CD4-positive, alpha-beta T cell treated with Interleukin-4 for 4 hours (primary cell): ENCODE data around the gene NKAIN4.
"Not testable (repeated sequence)": the region's sequence is repeated elsewhere in the genome, so short reads cannot be mapped to it uniquely, and the experiment has no call there.

Experiments used
- DNase-seq: peaks from one replicate; pipeline ENCODE4 v3.0.0-alpha.2; 2020

Gene NKAIN4

DNA sequence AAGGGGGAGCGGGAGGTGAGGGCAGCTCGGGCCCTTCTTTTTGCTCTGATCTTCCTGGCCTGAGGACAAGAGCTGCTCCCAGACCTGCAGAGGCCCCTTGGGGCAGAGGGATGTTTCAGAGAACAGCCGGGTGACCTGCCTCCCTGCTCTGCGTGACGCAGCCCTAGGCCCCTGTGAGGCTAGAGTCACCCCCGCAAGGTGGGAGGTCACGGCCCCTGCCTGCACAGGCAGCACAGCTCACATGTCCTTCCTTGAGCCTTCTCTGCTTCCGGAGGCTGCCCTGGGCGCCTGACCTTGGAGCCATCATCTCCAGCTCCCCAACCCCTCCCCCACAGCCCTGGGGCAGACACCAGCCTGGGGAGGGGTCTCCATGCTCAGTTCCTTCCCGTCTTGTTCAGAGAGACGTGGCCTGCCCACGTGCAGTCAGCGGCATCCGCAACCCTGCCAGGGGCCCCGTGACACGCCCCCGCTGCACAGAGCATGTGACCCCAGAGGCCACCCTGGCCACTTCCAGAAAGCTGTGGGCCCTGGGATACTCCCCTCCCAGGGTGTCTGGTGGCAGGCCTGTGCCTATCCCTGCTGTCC, 18.8 kb downstream of the NKAIN4 start, which contains the start of gene BIRC7:
BIRC7 (plus strand) TSS at position 507 of the 585 bp plus-strand sequence. CDS start 192 bp downstream, outside the sequence.
- no peak for DNase-seq

DNA sequence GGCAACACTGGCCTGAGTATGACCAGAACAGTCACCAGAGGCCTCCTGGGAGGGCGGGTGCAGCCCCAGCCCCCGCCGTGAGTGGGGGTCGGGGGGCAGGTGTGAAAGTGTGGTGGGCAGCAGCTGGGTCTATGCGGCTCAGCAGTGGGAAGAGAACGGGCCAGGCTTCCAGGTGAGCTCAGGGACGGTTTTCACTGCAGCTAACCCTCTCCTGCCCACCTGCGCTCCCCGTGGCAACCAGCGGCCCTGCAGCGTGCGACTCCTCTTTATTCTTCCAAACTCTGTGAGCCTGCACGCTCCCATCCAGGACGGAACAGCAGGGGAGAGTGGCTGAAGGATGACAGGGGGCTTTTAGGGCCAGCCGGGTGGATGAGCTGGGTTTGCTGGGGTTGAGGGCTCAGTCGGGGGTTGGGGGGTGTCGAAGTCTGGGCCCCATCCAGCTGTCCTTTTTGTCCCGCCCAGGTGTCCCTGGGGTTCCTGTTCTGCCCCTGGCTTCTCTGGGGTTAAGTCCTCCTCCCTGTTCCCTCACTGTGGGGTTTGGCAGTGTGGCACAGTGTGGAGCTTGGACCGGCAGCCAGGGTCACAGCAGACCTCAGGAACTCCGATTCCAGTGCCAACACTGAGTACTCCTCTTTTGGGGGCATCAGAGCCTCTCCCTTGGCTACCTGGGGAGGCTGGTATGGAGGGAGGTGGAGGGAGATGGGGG, 19.4 kb downstream of the NKAIN4 start:
- peak; percentile 2 for DNase-seq

DNA sequence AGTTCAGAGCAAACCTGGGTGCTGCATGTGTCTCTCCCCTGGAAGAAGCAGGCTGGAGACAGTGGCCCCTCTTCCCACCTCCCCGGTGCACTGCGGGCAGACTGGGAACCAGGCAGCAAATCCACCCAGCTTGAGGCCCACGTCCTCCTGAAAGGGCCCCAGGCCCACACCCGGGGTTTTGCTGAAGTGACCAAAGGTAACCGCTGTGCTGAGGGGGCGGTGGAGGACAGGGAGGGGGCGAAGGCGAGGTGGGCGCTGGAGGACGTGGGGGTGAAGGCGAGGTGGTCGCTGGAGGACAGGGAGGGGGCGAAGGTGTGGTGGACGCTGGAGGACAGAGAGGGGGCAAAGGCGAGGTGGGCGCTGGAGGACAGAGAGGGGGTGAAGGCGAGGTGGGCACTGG, 20.3 kb downstream of the NKAIN4 start:
- no peak for DNase-seq

DNA sequence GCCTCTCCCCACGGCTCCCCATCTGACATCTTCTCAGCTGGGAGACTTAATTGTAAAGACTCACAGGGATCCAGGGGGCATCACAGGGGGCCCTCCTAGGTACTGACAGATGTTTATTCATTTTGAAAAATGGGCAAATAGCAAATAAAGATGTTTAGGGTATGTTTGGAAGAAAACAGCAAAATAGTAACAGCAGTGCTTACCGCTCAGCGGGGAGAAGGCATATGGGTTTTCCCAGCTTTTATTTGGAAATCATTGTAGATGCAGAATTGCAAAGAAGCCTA, 21.3 kb downstream of the NKAIN4 start:
- no peak for DNase-seq

DNA sequence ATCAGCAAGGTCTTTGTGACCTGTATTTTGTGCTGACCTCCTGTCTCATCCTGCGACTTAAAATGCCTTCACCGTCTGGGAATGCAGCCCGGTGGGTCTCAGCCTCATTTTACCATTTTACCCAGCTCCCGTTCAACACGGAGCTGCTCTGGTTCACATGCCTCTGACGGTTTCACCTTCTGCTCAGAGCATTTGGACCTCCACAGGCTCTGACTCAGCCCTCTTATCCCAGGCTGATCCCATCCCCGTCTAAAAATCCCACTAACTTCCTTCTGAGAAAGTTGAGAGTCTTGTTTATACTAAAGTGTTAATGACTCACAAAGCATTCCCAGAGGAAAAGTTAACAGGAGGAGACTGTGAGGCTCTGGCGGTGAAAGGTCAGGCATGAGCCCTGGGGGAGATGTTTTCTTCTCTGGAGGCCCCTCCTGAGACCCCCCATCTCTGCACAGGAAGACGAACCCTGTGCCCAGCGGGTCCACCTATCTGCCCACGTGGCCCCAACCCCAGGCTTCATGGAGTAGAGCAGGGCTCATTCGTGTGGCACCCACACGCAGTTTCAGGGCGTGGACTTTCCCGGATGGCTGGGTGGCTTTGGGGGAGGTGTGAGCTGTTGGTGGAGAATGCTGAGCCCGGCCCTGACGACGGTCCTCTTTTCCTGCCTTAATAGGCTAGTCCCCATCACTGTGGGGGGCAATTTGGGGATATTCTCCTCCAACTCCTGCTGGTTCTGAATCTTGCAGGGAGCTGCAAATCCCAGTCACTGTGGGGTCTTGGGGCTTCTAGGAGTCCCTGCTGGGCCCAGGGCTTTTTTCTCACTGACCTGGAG, 21.8 kb downstream of the NKAIN4 start:
- DNase-seq, result no peak

DNA sequence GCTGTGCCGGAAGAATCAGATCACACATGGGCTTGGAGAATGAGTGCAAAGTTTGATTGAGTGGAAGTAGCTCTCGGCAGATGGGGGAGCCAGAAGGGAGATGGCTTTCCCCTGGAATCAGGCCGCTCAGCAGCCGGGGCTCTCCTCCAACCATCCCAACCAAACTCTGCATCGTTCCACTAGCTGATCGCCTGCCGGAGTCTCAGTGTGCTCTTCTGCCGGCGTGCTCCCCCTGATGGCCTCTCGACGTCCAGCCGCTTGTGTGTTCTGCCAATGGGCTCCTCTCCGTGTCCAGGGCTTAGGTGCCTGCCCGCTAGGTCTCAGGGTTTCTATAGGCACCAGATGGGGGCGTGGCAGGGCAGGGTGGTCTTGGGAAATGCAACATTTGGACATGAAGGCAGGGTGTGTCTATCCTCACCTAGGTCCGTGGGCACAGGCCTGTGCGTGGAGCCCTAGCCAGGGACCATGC, 23.4 kb downstream of the NKAIN4 start:
- no peak for DNase-seq

DNA sequence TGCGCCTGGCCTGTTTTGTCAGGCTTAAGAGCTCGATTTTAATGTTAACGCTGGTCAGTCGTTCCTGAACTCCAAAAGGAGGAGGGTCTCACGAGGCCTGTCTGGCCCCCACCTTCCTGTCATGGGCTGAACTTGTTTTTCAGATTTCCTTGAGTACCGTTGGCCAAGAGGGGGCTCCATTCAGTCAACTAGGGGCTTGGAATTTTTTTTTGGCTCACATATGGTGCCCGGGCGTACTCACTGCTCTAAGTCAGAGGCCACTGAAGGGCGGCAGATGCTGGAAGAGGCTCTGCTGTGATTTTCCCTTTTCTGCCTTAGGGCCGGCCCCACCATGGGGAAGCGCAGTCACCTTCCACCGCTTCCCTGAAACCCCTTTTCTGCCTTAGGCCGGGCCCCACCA, 25.5 kb downstream of the NKAIN4 start:
- no peak for DNase-seq

DNA sequence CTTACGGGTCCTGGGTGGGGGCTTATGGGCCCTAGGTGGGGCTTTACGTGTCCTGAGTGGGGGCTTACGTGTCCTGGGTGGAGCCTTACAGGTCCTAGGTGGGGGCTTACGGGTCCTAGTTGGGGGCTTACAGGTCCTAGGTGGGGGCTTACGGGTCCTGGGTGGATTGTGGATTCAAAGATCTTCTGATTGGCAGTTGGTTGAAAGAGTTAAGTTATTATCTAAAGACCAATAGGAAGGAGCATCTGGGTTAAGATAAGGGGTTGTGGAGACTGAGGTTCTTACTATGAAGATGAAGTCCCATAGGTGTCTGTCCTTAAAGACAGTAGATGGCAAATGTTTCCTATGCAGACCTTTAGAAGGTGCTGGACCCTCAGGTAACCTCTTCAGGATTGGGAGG, 27.0 kb downstream of the NKAIN4 start:
- no peak for DNase-seq

DNA sequence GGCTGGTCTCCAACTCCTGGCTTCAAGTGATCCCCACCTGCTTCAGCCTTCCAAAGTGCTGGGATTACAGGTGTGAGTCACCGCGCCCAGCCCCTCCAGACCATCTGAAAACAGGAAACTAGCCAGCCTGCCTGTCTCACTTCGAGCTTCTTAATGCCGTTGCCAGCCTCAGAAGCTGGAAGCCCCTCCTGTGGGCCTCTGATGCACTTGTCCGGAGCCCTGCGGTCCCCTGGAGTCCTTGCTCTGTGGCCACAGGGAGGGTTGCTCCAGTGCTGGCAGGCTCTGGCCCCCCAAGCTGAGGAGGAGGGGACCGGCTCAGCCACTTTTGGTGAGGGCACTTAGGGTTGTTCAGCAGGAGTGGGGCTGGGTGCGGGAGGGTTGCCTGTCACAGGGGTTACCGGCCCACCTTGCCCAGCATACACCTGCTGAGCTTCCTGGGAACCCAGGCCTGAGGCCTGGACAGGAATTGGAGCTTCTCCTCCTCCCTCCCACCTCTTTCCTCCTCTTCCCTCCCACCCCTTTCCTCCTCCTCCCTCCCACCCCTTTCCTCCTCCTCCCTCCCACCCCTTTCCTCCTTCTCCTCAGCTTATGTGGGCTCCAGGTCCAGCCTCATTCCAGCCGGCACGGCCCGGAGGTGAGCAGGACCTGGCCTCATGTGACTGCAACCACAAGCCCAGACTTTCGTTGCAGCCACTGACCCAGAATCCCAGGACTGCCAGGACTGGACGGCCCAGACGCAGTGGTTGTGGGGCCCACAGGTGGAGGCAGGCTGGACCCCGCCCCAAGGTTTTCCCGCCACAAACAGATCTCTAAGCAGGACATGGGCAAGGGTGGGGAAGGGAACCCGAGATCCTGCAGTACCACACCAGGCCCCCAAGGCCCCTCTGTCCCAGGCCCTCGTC, 28.0 kb downstream of the NKAIN4 start:
- DNase-seq, result no peak

DNA sequence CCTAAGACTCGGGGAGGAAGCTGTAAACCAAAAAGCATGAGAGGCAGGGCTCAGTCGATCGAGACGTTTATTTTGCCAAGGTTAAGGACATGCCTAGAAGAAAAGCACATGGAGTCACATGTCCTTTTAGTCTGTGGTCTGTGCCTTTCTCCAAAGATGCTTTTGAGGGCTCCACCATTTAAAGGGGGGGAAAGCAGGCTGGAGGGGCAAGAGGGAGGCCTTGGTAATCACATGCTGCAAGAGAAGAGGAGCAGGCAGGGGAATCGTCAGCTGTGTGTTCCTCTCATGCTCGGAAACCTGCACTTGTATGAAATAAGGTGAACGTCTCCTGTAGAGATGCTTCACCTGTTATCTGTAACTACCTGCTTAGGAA, 29.2 kb downstream of the NKAIN4 start:
- no peak for DNase-seq

DNA sequence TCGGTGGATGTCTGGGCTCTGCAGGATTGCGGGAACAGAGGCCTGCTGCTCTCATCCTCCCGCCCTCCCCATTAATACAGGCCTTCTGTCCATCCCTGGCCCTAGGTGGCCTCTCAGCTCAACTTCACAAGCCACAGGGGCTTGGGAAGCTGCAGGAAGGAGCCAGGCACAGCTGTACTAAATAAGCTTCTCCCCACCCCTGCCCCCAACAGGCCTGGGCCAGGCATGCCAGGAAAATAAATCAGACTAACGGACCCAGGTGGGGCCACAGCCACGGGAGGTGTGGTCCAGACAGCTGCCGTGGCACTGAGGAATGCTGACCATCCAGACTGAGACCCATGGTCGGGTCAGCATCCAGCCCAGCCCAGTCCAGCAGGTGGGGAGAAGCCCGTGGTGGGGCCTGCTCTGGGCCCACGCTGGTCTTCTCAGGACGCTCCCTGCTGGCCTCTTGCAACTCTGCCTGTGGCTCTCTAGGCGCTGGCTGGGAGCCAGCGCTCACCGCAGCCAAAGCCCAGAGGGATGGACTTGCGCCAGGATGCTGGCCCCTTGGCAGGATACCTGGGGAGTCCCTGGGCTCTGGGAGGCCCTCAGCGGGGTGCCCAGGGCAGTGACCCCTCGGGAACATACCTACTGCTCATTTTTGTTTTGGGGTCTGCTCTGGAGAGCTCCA, 29.7 kb downstream of the NKAIN4 start:
- no peak for DNase-seq

DNA sequence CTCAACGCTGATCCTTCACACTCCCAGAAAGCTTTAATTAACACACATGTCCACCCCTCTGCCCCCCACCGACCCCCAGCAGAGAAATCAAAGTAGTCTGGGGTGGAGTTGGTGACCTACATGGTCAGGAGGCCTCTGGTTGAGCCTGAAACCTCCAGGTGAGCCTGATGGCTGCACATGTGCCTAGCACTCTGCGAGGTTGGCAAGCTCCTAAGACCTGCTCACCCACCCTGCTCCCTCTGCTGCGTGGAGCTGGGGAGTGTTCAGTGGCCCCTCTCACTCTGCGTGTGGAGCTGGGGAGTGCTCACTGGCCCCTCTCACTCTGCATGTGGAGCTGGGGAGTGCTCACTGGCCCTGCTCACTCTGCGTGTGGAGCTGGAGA, 30.4 kb downstream of the NKAIN4 start:
- DNase-seq, result no peak

DNA sequence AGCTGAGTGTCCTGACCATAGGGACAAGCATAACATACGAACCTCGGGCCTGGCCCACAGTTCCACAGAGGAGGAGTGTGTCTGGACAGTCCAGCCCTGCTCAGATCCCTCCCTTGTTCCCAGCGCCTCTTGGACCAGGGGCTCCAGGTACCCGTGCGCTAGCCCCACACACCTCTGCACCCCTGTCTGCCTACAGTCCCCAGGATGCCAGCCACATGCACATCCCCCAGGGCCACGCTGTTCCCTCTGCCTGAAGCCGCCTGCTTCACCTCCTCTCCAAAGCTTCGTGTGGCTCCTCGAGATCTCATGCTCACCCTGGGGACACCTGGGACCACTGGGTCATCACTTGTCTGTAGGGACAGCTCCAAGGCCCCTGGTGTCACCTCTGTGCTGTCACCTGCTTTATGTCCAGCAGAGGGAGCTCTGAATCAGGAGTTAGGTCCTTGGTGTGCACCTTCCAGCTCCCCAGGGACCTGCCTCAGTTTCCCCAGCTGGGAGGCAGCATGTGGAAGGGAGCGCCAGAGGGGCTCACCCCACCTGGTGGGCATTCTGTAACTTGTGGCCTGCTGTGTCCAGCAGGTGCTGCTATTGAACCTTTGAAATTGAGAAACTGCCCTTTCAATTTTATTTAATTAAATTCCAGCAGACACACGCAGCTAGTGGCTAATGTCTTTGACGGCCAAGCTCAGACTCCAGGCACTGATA, 31.0 kb downstream of the NKAIN4 start:
- peak; percentile 42 for DNase-seq

DNA sequence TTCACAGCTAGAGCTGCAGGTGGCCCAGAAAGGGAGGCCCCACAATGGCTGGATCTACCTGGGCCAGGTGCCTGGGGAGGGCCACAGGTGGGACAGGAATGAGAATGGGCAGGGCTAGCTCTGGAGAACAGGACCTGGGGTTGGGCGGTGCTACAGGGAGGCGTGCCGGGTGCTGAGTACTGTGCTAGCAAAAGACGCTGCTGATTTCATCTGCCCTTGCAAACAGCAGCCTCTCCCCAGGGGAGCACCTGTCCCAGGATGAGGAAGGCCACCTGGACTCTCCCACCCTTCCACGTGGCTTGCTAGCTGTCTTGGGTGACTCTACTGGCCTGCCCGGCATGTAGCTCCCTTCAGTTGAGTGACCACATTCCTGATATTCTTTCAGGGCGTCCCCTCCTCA, 31.7 kb downstream of the NKAIN4 start:
- DNase-seq, result no peak

DNA sequence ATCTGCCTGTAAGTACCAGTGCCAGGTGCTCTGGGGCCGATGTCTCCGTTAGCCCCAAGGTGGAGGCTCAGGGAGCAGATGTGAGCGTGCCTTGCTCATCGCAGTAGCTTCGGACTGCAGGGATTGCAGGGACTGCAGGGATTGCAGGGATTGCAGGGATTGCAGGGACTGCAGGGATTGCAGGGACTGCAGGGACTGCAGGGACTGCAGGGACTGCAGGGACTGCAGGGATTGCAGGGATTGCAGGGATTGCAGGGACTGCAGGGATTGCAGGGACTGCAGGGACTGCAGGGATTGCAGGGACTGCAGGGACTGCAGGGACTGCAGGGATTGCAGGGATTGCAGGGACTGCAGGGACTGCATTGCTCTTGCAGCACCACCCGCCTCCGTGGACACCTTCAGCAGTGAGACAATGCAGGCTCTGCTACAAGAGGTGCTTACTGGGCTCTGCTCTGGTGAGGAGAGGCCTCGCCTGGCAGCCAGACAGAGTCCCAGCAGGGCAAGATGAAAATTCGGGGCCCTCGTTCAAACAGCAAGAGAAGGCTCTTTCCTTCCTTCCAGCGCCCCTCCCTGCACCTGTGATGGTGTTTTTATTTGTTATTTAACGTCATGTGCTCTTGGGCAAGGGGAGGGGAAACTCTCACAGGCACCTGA, 32.7 kb downstream of the NKAIN4 start:
- DNase-seq, result not testable (repeated sequence)

DNA sequence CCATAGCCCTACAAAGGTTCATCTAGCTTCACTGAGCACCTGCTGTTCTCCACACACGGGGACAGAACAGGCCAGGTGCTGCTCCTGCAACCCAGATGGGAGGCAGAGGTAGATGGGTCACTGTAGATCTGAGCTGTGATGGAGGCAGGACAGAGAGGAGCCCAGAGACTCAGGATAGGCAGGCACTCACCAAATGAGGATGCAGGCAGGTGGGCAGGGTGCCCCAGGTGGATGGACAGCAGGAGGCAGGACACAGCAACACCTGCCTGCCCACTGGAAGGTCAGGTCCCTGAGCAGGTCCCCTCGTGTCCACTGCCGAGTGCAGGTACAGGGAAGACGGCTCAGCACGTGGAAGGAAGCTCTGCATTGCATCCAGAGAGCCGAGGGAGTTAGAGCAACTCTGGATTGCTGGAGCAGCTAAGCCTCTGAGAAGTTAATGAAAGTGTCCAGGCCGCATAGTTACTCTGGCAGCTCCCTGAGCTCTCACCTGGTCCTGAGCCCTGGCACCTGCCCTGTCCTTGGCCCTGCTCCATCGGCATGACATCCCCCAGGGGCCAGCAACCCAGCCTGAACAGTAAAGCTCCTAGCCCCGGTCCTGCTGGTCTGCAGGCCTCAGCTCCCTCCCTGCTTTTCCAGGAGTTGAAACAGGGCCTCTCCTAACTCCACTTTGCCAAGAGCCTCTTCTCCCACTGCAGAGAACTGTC, 33.4 kb downstream of the NKAIN4 start:
- no peak for DNase-seq

DNA sequence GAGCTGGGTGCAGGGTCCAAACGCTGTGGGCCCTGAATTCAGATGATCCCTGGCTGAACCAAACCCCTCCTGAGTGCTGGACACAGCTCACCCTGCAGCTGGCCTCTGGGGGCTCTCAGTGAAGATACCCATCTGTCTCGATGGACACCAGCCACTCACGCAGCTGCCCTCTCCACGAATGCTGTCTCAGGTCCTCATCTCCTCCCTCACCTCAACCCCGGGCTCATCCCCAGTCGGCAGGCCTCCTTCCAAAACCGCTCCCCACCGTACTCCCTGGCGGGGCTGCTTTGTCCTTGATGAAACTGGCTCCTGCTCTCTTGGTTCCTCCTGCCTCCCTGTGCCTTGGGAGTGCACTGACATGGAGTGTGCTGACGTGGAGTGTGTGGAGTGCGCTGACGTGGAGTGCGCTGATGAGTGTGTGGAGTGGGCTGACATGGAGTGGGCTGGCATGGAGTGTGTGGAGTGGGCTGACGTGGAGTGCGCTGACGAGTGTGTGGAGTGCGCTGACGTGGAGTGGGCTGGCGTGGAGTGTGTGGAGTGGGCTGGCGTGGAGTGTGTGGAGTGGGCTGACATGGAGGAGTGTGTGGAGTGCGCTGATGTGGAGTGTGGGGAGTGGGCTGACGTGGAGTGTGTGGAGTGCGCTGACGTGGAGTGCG, 34.3 kb downstream of the NKAIN4 start:
- no peak for DNase-seq

DNA sequence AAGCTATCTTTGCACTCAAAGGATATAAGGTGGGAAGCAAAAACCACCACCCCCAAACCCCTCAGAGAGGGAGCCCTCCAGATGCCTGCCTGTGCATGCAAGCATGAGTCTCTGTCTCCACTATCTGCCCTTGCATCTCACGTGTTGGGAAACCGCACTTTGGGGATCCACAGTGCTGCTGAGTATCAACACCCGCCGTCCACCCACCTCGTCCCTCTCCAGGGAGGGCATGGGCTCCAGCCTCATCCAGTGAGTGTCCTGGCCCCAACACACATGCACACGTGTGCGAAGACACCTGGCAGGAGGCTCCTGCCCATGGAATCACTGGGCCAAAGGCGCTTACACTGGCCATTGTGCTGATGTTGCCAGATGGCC, 34.8 kb downstream of the NKAIN4 start:
- DNase-seq, result no peak

DNA sequence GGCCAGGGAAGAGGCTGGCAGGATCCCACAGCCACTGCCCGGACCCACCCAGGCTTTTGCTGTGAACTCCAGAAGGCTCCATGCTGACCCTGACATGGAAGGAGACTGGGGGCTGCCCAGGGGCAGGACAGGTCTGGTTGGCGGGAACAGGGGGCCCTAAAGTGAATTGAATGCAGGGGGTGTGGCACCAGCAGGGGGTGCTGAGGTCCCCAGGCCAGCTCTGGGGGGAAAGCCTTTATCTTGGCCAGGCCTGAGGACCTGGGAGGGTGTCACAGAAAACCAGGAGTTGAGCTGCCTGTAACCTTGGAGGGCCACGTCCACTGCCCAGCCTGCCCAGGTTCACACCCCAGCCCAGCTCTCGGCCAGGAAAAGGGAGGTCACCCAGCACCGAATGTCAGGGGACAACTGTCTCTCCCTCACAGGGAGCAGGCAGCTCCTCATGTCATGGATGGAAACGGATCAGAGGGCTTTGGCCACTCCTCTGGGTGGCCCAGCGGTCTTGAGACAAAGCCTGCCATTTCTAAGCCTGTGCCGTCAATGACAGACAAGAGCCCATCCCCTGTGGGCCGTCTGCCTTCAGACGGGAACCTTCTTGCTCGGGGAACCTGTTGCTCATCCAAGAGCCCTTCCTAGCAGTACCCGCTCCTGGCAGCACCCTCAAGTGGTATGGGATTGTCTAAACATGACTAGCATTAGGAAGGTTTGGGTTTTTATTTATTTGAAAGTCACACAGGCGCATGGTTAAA, 35.4 kb downstream of the NKAIN4 start:
- no peak for DNase-seq
